Karpas-422 (cell line): ENCODE data around the gene ARHGAP10. TPM values are rescaled to one million over a fixed set of nuclear protein-coding genes. Genes with fewer than 3 reads are reported as not detected.

Source experiments
- DNase-seq: peaks from one replicate; pipeline ENCODE4 v3.0.0-alpha.2; 2015
- H2AFZ ChIP-seq: fragments of 200-600 bp; sonication (generic); 2 replicates; pipeline ENCODE4 v1.6.1; 2014; ENCODE audit warnings: antibody characterized with exemption, low read length, mixed read lengths
- H3K27ac ChIP-seq: fragments of 200-600 bp; sonication (generic); 2 replicates; pipeline ENCODE4 v1.5.1; 2014; ENCODE audit warnings: mild to moderate bottlenecking, low read length, moderate library complexity
- H3K27me3 ChIP-seq: fragments of 200-600 bp; sonication (generic); 2 replicates; pipeline ENCODE4 v1.6.1; 2014; ENCODE audit warnings: low read length, mixed read lengths
- H3K36me3 ChIP-seq: fragments of 200-600 bp; sonication (generic); 2 replicates; pipeline ENCODE4 v1.6.1; 2014; ENCODE audit warnings: low read length, mixed read lengths; ENCODE audit not compliant: insufficient read depth
- H3K4me1 ChIP-seq: fragments of 200-600 bp; sonication (generic); 2 replicates; pipeline ENCODE4 v1.6.1; 2014; ENCODE audit warnings: mild to moderate bottlenecking, low read length, mixed read lengths
- H3K4me2 ChIP-seq: fragments of 200-600 bp; sonication (generic); 2 replicates; pipeline ENCODE4 v1.6.1; 2014; ENCODE audit warnings: low read length, low read depth, mild to moderate bottlenecking; ENCODE audit not compliant: poor library complexity, severe bottlenecking
- H3K4me3 ChIP-seq: fragments of 200-600 bp; sonication (generic); 2 replicates; pipeline ENCODE4 v1.5.1; 2014; ENCODE audit warnings: mild to moderate bottlenecking, antibody characterized with exemption, low read length, mixed read lengths
- H3K79me2 ChIP-seq: fragments of 200-600 bp; sonication (generic); 2 replicates; pipeline ENCODE4 v1.6.1; 2014; ENCODE audit warnings: mild to moderate bottlenecking, low read length, mixed read lengths
- H3K9ac ChIP-seq: fragments of 200-600 bp; sonication (generic); 2 replicates; pipeline ENCODE4 v1.6.0; 2014; ENCODE audit warnings: low read length
- H3K9me2 ChIP-seq: fragments of 200-600 bp; sonication (generic), shearing (Covaris generic); replicated peaks from 2 replicates; pipeline ENCODE4 v1.6.0; 2014; ENCODE audit warnings: mild to moderate bottlenecking, low read length, moderate library complexity; ENCODE audit not compliant: insufficient read depth
- H3K9me3 ChIP-seq: fragments of 300-700, 200-600 bp; sonication (generic); 2 replicates; pipeline ENCODE4 v1.6.1; 2014; ENCODE audit warnings: low read length, mixed read lengths
- H4K20me1 ChIP-seq: fragments of 200-600 bp; sonication (generic); 2 replicates; pipeline ENCODE4 v1.6.1; 2014; ENCODE audit warnings: mild to moderate bottlenecking, antibody characterized with exemption, low read length, low read depth; ENCODE audit not compliant: insufficient read depth
- total RNA-seq: library from RNA; depleted of rRNA; stranded (reverse); fragments of >200 nt; shearing (Covaris generic); gene quantifications from 2 replicates; pipeline ENCODE4 v1.2.3, GENCODE V29; 2014; ENCODE audit warnings: low replicate concordance; rRNA removed

Gene ARHGAP10
- total RNA-seq = 0.41 TPM in 1 of 2 replicates, not detected in the other

- H3K27ac ChIP-seq = no peak within 1 kb of the TSS
- peak within 1 kb of the TSS; percentile 89 for H2AFZ ChIP-seq
- H3K79me2 ChIP-seq = no peaks in the 10 kb centered on the region
- H3K27me3 ChIP-seq = no peaks in the 10 kb centered on the region
- H3K36me3 ChIP-seq = no peaks in the 10 kb centered on the region
- peak within 1 kb of the TSS; percentile 68 for H3K4me3 ChIP-seq
- peak within 1 kb of the TSS; percentile 52 for H3K9ac ChIP-seq
- H3K9me2 ChIP-seq = no peaks in the 10 kb centered on the region
- DNase-seq = peak; percentile 60
- H3K4me2 ChIP-seq = peak within 1 kb of the TSS; percentile 79
- no peaks in the 10 kb centered on the region for H3K9me3 ChIP-seq
- H4K20me1 ChIP-seq = no peaks in the 10 kb centered on the region
- peaks cover 15% of the 10 kb centered on the region for H3K4me1 ChIP-seq
These were observed at the start of gene ARHGAP10 for GRCh38 chr4:147731580-147732517. ARHGAP10 (plus strand) TSS chr4:147732088; CDS start chr4:147732302, 214 bp downstream.

- H2AFZ ChIP-seq = no peak overlapping the region
- DNase-seq = no peak
- peaks cover 59% of the 10 kb centered on the region for H3K79me2 ChIP-seq
- H3K9ac ChIP-seq = peak overlapping the region; percentile 88
- H3K36me3 ChIP-seq = peaks cover 19% of the 10 kb centered on the region
- H3K27me3 ChIP-seq = no peaks in the 10 kb centered on the region
- H4K20me1 ChIP-seq = no peaks in the 10 kb centered on the region
- H3K27ac ChIP-seq = no peak overlapping the region
- peaks cover 19% of the 10 kb centered on the region for H3K4me1 ChIP-seq
- H3K9me2 ChIP-seq = no peaks in the 10 kb centered on the region
- H3K4me2 ChIP-seq = peak overlapping the region; percentile 79
- H3K9me3 ChIP-seq = no peaks in the 10 kb centered on the region
- peak overlapping the region; percentile 74 for H3K4me3 ChIP-seq
These were observed 49.1 kb upstream of the ARHGAP10 start for GRCh38 chr4:147682755-147683154.

GRCh38 chr4:147683188-147683591 lies 48.7 kb upstream of the ARHGAP10 start:
- peaks cover 14% of the 10 kb centered on the region for H3K36me3 ChIP-seq
- H3K4me3 ChIP-seq = peak overlapping the region; percentile 74
- H2AFZ ChIP-seq = no peak overlapping the region
- H4K20me1 ChIP-seq = no peaks in the 10 kb centered on the region
- H3K27ac ChIP-seq = peak overlapping the region; percentile 44; the same call in 1 of the 2 replicates
- no peaks in the 10 kb centered on the region for H3K27me3 ChIP-seq
- H3K9me2 ChIP-seq = no peaks in the 10 kb centered on the region
- peak overlapping the region; percentile 88 for H3K9ac ChIP-seq
- peak; percentile 71 for DNase-seq
- peak overlapping the region; percentile 79 for H3K4me2 ChIP-seq
- H3K79me2 ChIP-seq = peaks cover 55% of the 10 kb centered on the region
- H3K9me3 ChIP-seq = no peaks in the 10 kb centered on the region
- H3K4me1 ChIP-seq = peaks cover 19% of the 10 kb centered on the region

GRCh38 chr4:147683717-147684700 lies 47.9 kb upstream of the ARHGAP10 start, which contains the start of gene PRMT9:
PRMT9 (minus strand) TSS chr4:147684163; CDS start chr4:147683987, 176 bp downstream.
- Histone ChIP-seq H3K27ac (peak within 1 kb of the TSS; percentile 44), H3K36me3 (peaks cover 6% of the 10 kb centered on the region), H3K9ac (peak within 1 kb of the TSS; percentile 88), H3K4me1 (peaks cover 19% of the 10 kb centered on the region), H3K4me3 (peak within 1 kb of the TSS; percentile 74), H3K27me3 (no peaks in the 10 kb centered on the region), H3K9me3 (no peaks in the 10 kb centered on the region), H3K4me2 (peak within 1 kb of the TSS; percentile 79), H4K20me1 (no peaks in the 10 kb centered on the region), H3K79me2 (peaks cover 47% of the 10 kb centered on the region), H3K9me2 (no peaks in the 10 kb centered on the region), H2AFZ (peak within 1 kb of the TSS; percentile 71)
- peak; percentile 98 for DNase-seq

- H3K27ac ChIP-seq = no peak overlapping the region
- H3K4me1 ChIP-seq = peaks cover 10% of the 10 kb centered on the region
- no peaks in the 10 kb centered on the region for H3K9me2 ChIP-seq
- H3K79me2 ChIP-seq = no peaks in the 10 kb centered on the region
- no peak overlapping the region for H3K4me3 ChIP-seq
- H4K20me1 ChIP-seq = no peaks in the 10 kb centered on the region
- peaks cover 3% of the 10 kb centered on the region; the same call in 1 of the 2 replicates for H3K27me3 ChIP-seq
- H3K4me2 ChIP-seq = no peak overlapping the region
- no peaks in the 10 kb centered on the region for H3K9me3 ChIP-seq
- no peak overlapping the region for H3K9ac ChIP-seq
- no peaks in the 10 kb centered on the region for H3K36me3 ChIP-seq
- DNase-seq = no peak
- no peak overlapping the region for H2AFZ ChIP-seq
These were observed 42.8 kb upstream of the ARHGAP10 start for GRCh38 chr4:147689067-147689466.

- DNase-seq = no peak
- no peaks in the 10 kb centered on the region; the same call in 1 of the 2 replicates for H3K4me1 ChIP-seq
- no peaks in the 10 kb centered on the region for H3K36me3 ChIP-seq
- no peak overlapping the region for H3K4me2 ChIP-seq
- no peaks in the 10 kb centered on the region for H3K9me3 ChIP-seq
- H3K79me2 ChIP-seq = no peaks in the 10 kb centered on the region
- no peak overlapping the region for H3K4me3 ChIP-seq
- no peaks in the 10 kb centered on the region for H4K20me1 ChIP-seq
- no peak overlapping the region for H3K27ac ChIP-seq
- no peak overlapping the region for H2AFZ ChIP-seq
- no peak overlapping the region for H3K9ac ChIP-seq
- H3K27me3 ChIP-seq = peaks cover 3% of the 10 kb centered on the region; the same call in 1 of the 2 replicates
- no peaks in the 10 kb centered on the region for H3K9me2 ChIP-seq
These were observed 40.1 kb upstream of the ARHGAP10 start for GRCh38 chr4:147691820-147692219.

- no peak overlapping the region for H2AFZ ChIP-seq
- H3K4me3 ChIP-seq = no peak overlapping the region
- H3K36me3 ChIP-seq = no peaks in the 10 kb centered on the region
- H4K20me1 ChIP-seq = no peaks in the 10 kb centered on the region
- H3K9me2 ChIP-seq = no peaks in the 10 kb centered on the region
- H3K4me1 ChIP-seq = no peaks in the 10 kb centered on the region; the same call in 1 of the 2 replicates
- no peak overlapping the region for H3K27ac ChIP-seq
- no peaks in the 10 kb centered on the region for H3K79me2 ChIP-seq
- H3K27me3 ChIP-seq = peaks cover 3% of the 10 kb centered on the region; the same call in 1 of the 2 replicates
- no peak overlapping the region for H3K9ac ChIP-seq
- DNase-seq = no peak
- no peak overlapping the region for H3K4me2 ChIP-seq
- H3K9me3 ChIP-seq = no peaks in the 10 kb centered on the region
These were observed 38.7 kb upstream of the ARHGAP10 start for GRCh38 chr4:147693218-147693617.
